Measurements from ENCODE around the gene MCF2L2. TPM values are rescaled to one million over a fixed set of nuclear protein-coding genes. Genes with fewer than 3 reads are reported as not detected.

Gene MCF2L2
- total RNA-seq, 1 experiment from 2014 or later = 5.3 TPM

GRCh38 chr3:183324083-183324482 lies 104.3 kb downstream of the MCF2L2 start:
- no peak for DNase-seq
- no peak overlapping the region for H3K4me3 ChIP-seq (ENCODE audit: insufficient read depth, low read depth, low read length)
- H3K36me3 ChIP-seq (replicated peaks; ENCODE audit: control insufficient read depth, insufficient read depth, low read length) = no peaks in the 10 kb centered on the region
- H3K27me3 ChIP-seq (ENCODE audit: control insufficient read depth, insufficient read depth, low read length) = no peaks in the 10 kb centered on the region

- DNase-seq = no peak
- Histone ChIP-seq H3K4me3 (ENCODE audit: insufficient read depth, low read depth, low read length) (no peak overlapping the region), H3K36me3 (replicated peaks; ENCODE audit: control insufficient read depth, insufficient read depth, low read length) (no peaks in the 10 kb centered on the region; the same call in 1 of the 2 replicates), H3K27me3 (ENCODE audit: control insufficient read depth, insufficient read depth, low read length) (no peaks in the 10 kb centered on the region)
Observed at GRCh38 chr3:183319371-183319770, 109.0 kb downstream of the MCF2L2 start.

GRCh38 chr3:183318877-183319276 lies 109.5 kb downstream of the MCF2L2 start:
- no peak for DNase-seq
- Histone ChIP-seq H3K36me3 (replicated peaks; ENCODE audit: control insufficient read depth, insufficient read depth, low read length) (no peaks in the 10 kb centered on the region; the same call in 1 of the 2 replicates), H3K4me3 (ENCODE audit: insufficient read depth, low read depth, low read length) (no peak overlapping the region), H3K27me3 (ENCODE audit: control insufficient read depth, insufficient read depth, low read length) (no peaks in the 10 kb centered on the region)

- H3K36me3 ChIP-seq (replicated peaks; ENCODE audit: control insufficient read depth, insufficient read depth, low read length) = no peaks in the 10 kb centered on the region; the same call in 1 of the 2 replicates
- no peak for DNase-seq
- no peak overlapping the region for H3K4me3 ChIP-seq (ENCODE audit: insufficient read depth, low read depth, low read length)
- no peaks in the 10 kb centered on the region for H3K27me3 ChIP-seq (ENCODE audit: control insufficient read depth, insufficient read depth, low read length)
Observed at GRCh38 chr3:183317886-183318865, 110.2 kb downstream of the MCF2L2 start.

GRCh38 chr3:183317271-183317670 lies 111.1 kb downstream of the MCF2L2 start:
- DNase-seq = no peak
- no peaks in the 10 kb centered on the region for H3K27me3 ChIP-seq (ENCODE audit: control insufficient read depth, insufficient read depth, low read length)
- no peaks in the 10 kb centered on the region; the same call in 1 of the 2 replicates for H3K36me3 ChIP-seq (replicated peaks; ENCODE audit: control insufficient read depth, insufficient read depth, low read length)
- no peak overlapping the region for H3K4me3 ChIP-seq (ENCODE audit: insufficient read depth, low read depth, low read length)

- no peaks in the 10 kb centered on the region; the same call in 1 of the 2 replicates for H3K36me3 ChIP-seq (replicated peaks; ENCODE audit: control insufficient read depth, insufficient read depth, low read length)
- no peaks in the 10 kb centered on the region for H3K27me3 ChIP-seq (ENCODE audit: control insufficient read depth, insufficient read depth, low read length)
- no peak overlapping the region for H3K4me3 ChIP-seq (ENCODE audit: insufficient read depth, low read depth, low read length)
- no peak for DNase-seq
Observed at GRCh38 chr3:183315739-183316138, 112.7 kb downstream of the MCF2L2 start.

- no peak for DNase-seq
- H3K27me3 ChIP-seq (ENCODE audit: control insufficient read depth, insufficient read depth, low read length) = no peaks in the 10 kb centered on the region
- no peak overlapping the region for H3K4me3 ChIP-seq (ENCODE audit: insufficient read depth, low read depth, low read length)
- H3K36me3 ChIP-seq (replicated peaks; ENCODE audit: control insufficient read depth, insufficient read depth, low read length) = peaks cover 4% of the 10 kb centered on the region
Observed at GRCh38 chr3:183313764-183314163, 114.7 kb downstream of the MCF2L2 start.

- peaks cover 4% of the 10 kb centered on the region for H3K36me3 ChIP-seq (replicated peaks; ENCODE audit: control insufficient read depth, insufficient read depth, low read length)
- H3K4me3 ChIP-seq (ENCODE audit: insufficient read depth, low read depth, low read length) = no peak overlapping the region
- no peak for DNase-seq
- no peaks in the 10 kb centered on the region for H3K27me3 ChIP-seq (ENCODE audit: control insufficient read depth, insufficient read depth, low read length)
Observed at GRCh38 chr3:183313351-183313750, 115.1 kb downstream of the MCF2L2 start.

GRCh38 chr3:183312433-183312832 lies 116.0 kb downstream of the MCF2L2 start:
- Histone ChIP-seq H3K36me3 (replicated peaks; ENCODE audit: control insufficient read depth, insufficient read depth, low read length) (peaks cover 4% of the 10 kb centered on the region), H3K27me3 (ENCODE audit: control insufficient read depth, insufficient read depth, low read length) (no peaks in the 10 kb centered on the region), H3K4me3 (ENCODE audit: insufficient read depth, low read depth, low read length) (no peak overlapping the region)
- no peak for DNase-seq

GRCh38 chr3:183310936-183311335 lies 117.5 kb downstream of the MCF2L2 start:
- H3K27me3 ChIP-seq (ENCODE audit: control insufficient read depth, insufficient read depth, low read length) = no peaks in the 10 kb centered on the region
- H3K36me3 ChIP-seq (replicated peaks; ENCODE audit: control insufficient read depth, insufficient read depth, low read length) = peaks cover 4% of the 10 kb centered on the region
- no peak for DNase-seq
- no peak overlapping the region for H3K4me3 ChIP-seq (ENCODE audit: insufficient read depth, low read depth, low read length)

- DNase-seq = no peak
- Histone ChIP-seq H3K36me3 (replicated peaks; ENCODE audit: control insufficient read depth, insufficient read depth, low read length) (peaks cover 4% of the 10 kb centered on the region), H3K4me3 (ENCODE audit: insufficient read depth, low read depth, low read length) (no peak overlapping the region)
Observed at GRCh38 chr3:183309276-183309675, 119.1 kb downstream of the MCF2L2 start.

GRCh38 chr3:183308751-183309150 lies 119.7 kb downstream of the MCF2L2 start:
- H3K27me3 ChIP-seq (ENCODE audit: control insufficient read depth, insufficient read depth, low read length) = no peaks in the 10 kb centered on the region
- H3K4me3 ChIP-seq (ENCODE audit: insufficient read depth, low read depth, low read length) = no peak overlapping the region
- no peak for DNase-seq
- H3K36me3 ChIP-seq (replicated peaks; ENCODE audit: control insufficient read depth, insufficient read depth, low read length) = peaks cover 4% of the 10 kb centered on the region

More at GRCh38 chr3:183309276-183309675, 119.1 kb downstream of the MCF2L2 start:
- no peaks in the 10 kb centered on the region for H3K27me3 ChIP-seq (ENCODE audit: control insufficient read depth, insufficient read depth, low read length)

- Histone ChIP-seq H3K4me3 (ENCODE audit: insufficient read depth, low read depth, low read length) (no peak overlapping the region), H3K27me3 (ENCODE audit: control insufficient read depth, insufficient read depth, low read length) (no peaks in the 10 kb centered on the region), H3K36me3 (replicated peaks; ENCODE audit: control insufficient read depth, insufficient read depth, low read length) (peaks cover 4% of the 10 kb centered on the region)
- DNase-seq = no peak
Observed at GRCh38 chr3:183307749-183308148, 120.7 kb downstream of the MCF2L2 start.

GRCh38 chr3:183306798-183307671 lies 121.4 kb downstream of the MCF2L2 start:
- H3K4me3 ChIP-seq (ENCODE audit: insufficient read depth, low read depth, low read length) = no peak overlapping the region
- peaks cover 4% of the 10 kb centered on the region for H3K36me3 ChIP-seq (replicated peaks; ENCODE audit: control insufficient read depth, insufficient read depth, low read length)
- DNase-seq = no peak
- no peaks in the 10 kb centered on the region for H3K27me3 ChIP-seq (ENCODE audit: control insufficient read depth, insufficient read depth, low read length)
